HG03175 (cell line): ENCODE data around the gene PCYT2.
A peak's percentile ranks its signal among the peaks of the same experiment; 100 is the strongest.

Experiments used
- ATAC-seq: cut with Tn5 transposase; IDR thresholded peaks from one replicate; pipeline ENCODE4 v1.9.1; 2021; ENCODE audit warnings: mild to moderate bottlenecking, moderate library complexity; ENCODE audit not compliant: unreplicated experiment

PCYT2 gene

DNA sequence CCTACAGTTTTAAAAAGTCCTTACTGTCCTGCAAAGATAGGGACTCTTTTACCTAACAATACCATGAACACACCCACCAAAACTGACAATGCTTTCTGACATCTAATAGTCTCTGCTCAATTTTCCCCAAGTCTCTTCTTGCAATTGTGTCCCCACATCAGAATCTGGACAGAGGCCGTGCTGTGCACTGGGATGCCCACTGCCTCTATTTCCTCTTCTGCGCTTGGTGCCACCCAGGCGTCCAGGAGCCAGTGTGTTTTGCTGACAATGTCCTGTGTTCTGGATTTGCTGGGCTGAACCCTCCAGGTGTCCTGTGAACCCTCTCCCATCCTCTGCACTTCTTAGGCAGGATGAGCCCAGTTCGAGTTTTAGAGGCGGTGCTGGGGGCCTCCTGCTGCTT is 33.6 kb downstream of the PCYT2 start:
- no peak for ATAC-seq

- peak; percentile 59 for ATAC-seq
Observed at GRCh38 chr17:81871387-81872230, 39.6 kb downstream of the PCYT2 start.

GRCh38 chr17:81870981-81871386 is 40.2 kb downstream of the PCYT2 start, which contains the start of gene ARHGDIA:
Gene ARHGDIA, minus strand, starts transcription at chr17:81871337. Its CDS starts 1,407 bp downstream, at chr17:81869930.
- ATAC-seq = peak; percentile 18

DNA sequence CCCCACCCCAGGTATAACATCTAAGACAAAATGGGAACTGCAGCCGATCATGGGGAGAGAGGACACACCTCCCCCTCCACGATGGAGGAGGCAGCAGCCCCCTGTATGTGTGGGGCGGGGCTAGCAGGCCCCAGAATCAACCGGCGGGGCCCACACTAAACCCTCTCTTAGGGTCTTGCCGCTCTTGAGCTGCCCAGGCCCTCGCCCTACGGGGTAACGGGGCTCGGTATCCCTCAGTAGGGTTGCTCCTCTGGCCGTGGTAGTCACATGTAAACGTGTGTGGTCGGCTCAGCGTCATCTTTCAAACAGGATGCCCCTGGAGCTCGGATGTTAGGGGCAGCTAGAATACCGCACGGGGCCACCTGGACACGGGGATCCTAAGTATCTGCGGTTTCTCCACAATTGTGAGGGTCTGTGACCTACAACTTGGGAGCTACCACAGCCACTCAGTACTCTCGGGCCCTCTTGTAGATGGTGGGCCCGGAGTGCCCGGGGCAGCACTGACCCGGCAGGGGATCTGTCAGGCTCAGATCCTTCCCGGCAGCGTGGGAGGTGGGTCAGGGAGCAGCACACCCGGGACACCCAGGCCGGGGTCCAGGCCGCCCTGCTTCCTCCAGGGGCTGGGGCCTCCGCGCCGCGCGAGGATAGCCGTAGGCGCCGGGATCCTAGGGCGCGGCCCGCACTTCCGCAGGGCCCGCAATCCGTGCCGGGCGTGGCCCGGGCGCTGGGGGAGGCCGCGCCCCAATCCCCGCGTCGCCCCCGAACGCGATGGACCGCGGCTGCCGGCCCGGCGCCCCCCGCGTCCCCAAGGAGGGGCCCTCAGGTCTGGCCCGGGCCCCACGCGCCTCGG is 40.8 kb downstream of the PCYT2 start:
- ATAC-seq = peak; percentile 16

DNA sequence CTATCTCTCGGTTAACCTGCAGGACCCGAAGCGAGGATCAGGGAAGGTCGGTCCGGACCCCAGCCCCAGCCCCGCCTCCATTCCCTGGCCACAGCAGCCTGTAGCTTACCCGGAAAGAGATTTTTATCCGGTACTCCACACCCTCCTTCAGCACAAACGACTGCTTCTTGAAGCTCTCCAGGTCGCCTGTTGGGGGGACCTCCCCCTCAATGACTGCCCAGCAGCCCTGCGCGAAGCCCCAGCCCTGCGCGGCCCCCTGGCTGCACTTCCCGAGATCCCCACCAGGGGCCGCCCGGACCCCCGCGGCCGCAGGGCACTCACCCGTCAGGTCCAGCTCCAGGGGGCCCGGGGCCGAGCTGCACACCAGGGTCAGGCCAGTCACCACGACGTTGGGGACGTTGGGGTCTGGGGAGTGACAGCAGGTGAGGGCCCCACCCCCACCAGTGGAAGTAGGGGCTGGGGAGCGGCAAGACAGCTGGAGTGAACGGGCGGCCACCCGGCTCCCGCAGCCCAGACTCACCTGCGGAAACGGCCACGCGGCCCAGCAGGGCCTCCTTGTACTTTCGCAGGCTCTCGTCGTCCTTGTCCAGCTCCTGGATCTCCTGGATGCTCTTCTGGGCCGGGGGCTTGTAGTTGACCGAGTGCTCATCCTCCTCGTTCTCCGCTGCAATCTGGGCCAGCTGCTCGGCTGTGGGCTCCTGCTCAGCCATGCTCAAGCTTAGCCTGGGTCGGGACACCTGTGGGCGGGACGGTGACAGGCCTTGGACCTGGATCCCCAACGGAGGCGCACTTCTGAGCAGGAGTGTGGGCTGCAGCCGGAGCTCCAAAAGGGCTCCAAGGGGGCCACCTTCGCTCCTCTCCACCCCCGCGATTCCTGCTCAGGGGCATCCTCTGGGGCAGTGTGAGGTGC is 41.7 kb downstream of the PCYT2 start:
- no peak for ATAC-seq

DNA sequence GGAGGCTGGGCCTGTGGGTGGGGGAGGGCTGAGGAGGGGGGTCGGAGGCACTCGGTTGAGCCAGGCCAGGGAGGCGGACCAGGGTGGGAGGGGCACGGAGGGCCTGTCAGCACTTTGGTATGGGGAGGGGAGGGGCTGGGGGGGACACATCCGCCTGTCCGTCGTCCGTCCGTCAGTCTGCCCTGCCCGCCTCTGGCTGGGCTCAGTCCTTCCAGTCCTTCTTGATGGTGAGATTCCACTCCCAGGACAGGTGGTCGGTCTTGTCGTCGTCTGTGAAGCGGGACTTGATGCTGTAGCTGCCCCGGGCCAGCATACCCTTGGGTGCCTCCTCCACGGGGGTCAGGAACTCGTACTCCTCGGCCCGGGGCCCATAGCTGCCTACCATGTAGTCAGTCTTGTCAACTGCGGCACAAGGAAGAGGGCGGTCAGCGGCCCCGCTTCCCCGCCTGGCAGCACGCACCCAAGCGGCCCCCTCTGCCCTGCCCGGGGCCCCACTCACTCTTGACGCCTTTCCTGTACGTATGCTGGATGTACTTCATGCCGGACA is 42.5 kb downstream of the PCYT2 start:
- no peak for ATAC-seq

DNA sequence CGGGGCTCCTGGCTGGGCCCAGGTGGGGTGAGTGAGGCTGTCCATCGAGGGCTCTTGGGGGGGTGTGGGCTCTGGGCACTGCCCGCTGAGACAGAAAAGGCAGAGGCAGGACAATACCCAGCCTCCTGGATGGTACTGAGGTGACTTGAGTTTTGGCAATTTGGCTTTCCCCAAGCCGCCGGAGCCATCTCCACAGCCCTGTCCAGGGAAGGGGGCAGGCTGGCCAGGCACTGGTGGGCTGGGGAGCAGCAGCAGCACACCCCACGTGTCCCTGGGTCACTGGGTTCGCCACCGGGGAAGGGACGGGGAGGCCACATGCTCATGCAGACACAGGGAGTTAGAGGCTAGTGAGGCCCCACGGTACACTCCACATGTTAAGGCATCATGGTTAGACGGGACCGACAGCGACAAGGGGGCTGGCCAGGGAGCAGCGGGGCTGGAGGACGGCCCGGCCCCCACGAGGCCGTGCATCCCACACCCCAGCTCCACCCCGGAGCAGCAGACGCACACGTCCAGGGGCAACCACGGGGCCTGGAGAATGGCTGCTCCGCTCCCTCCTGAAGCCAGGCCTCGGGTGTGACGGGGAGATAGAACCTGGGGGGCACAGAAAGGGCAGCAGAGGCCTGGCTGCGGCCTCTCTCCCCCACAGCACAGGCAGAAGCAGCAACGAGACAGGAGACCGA is 43.1 kb downstream of the PCYT2 start:
- ATAC-seq = no peak

DNA sequence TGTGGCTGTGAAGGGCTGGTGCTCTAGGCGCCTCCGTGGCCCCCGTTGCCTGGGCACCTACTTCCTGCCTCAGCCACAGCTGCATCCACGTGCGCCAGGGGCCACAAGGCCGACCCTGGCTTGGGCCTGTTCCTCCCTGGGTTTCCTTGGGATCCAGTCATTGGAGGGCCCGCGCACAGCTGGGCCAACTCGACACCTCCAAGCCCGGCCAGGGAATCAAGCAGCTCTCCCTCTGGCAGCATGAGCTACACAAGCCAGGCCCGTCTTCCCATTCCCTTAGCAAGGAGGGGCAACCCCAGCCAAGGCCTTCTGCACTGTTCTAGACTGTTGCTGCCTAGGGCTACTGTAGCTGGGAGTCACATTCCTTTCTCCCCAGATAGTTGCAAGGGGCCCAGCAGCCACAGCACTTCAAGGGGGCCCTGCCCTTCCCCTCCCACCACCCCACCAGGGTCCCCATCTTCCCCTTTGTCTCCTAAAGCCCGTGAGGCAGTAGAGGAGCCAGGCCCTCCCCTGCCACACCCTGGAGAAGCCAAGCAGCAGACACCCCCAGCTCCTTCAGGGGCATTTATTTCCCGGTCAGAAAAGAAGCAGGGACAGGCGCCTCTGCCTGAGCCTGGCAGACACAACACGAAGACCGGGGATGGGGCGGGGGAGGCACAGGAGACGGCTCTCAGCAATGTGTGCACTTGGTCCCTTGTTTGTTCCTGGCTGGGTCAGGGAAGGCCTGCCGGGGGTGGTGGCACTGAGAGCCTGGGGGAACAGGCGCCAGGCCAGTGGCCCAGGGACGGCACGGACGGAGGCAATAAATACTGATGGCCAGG is 43.8 kb downstream of the PCYT2 start:
- ATAC-seq = no peak

- ATAC-seq = no peak
Observed at GRCh38 chr17:81866440-81867169, 44.6 kb downstream of the PCYT2 start.

DNA sequence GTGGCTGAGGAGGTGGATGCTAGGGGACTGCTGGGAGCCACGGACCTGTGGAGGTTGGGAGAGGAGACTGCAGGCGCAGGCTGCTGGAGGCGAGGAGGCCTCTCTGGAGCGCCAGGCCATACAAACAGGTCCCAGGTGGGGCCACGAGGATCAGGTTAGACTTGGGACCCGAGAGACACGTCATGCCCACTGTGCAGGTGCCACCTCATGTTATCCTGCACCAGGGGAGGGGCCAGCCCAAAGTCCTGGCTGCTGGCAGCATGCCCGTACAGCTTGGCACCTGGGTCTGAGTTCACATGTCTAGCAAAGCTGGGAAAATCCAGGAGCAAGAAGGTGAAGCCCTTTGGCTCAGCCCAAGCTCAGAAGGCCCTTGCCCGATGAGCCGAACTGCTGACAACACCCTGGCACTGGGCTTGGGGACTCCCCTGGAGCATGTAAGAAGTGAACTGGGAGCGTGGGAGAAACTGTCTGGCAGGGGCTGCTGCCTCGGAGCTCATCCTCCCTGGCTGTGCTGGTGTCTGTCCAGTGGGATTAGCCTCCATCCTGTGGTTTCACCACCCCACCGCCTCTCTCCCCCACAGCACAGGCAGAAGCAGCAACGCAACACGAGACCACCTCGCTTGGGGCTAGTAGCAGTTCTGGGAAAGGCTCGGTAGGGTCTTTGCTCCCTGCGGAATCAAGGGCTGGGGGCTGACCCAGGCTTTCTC is 45.3 kb downstream of the PCYT2 start:
- ATAC-seq = no peak

DNA sequence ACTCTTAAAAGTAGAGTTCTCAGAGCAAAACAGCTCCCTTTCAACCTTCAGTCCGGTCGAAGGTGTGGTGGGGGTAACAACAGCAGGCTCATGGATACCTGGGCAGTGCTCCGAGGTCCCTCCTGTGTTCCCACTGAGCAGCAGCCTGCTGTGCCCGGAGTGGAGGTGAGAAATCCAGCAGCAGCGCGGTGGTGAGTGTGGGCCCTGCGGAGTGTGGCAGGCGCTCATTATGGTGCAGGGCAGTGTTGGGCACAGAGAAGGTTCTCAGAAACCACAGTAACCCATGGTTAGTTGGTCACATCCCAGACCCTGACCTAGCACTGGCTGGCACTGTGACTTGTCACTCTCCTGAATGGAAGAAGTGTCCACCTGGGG is 45.9 kb downstream of the PCYT2 start:
- ATAC-seq = no peak

GRCh38 chr17:81863833-81864768 is 47.1 kb downstream of the PCYT2 start:
- no peak for ATAC-seq

DNA sequence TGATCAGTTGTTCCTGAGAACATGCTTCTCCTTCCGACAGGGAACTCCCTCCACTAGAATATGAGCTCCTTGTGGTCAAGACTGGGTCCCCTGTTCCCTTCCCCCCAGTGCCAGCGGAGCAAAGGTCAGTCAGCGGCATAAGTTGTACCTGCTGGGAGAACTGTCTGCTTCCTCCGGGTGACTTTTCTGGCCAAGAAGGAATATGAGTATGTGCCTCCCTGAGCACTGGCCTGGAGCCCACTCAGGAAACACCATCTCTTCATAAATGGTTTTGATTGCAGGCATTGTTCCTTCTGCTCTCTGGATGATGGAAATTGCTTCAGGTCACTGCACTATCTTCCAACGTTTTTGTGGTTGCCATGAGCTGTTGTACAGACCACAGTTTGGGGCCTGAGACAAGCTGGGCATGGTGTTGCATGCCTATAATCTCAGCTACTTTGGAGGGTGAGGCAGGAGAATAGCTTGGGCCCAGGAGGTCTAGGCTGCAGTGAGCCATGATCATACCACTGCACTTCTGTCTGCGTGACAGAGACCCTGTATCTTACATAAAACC is 48.0 kb downstream of the PCYT2 start:
- ATAC-seq = no peak

DNA sequence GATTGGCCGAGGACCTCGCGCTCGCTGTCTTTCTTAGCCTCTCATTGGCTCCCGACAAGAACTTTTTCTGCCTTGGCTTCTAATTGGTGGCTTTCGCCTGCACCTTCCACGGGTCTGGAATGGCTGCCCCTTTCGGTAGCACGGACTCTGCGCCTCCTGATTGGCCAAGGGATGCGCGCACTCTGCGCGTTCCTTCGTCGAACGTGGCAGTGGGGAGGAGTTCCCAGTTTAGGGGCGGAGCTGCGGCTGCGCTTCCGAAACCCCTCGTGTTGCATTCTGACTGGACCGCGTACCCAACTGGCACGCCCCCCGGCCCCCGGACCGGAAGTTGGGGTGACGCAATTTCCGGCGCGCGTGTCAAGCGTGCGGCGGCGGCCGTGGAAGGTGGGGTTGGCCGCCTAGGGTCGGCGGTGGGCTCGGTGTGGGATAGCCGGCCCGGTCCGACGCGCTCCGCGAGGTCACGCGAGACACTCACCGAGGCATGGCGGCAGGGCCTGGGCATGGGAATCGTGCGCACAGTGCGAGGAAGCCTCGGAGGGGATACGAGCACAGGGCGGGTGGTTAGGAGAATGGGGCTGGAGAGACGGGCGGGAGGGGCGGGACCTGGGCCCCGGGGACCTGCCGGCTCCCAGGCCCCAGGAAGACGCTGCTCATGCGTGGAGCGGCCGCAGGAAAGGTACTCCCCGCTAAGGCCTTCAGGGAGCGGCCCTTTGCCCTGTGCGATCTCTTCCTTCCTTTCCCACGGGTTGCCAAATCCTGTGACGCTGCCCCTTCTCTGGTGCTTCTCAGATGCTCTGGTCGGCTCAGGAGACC is 50.2 kb downstream of the PCYT2 start:
- peak; percentile 81 for ATAC-seq

GRCh38 chr17:81859906-81860755 is 51.1 kb downstream of the PCYT2 start, which contains the start of gene P4HB:
Gene P4HB, minus strand, starts transcription at chr17:81860535. Its CDS starts 64 bp downstream, at chr17:81860471.
- ATAC-seq = no peak
